HG02870 (cell line): Measurements from ENCODE around the gene TREML1.

Experiments used
- ATAC-seq: cut with Tn5 transposase; IDR thresholded peaks from one replicate; pipeline ENCODE4 v1.9.1; 2021; ENCODE audit warnings: mild to moderate bottlenecking, moderate library complexity; ENCODE audit not compliant: unreplicated experiment

TREML1 gene

DNA sequence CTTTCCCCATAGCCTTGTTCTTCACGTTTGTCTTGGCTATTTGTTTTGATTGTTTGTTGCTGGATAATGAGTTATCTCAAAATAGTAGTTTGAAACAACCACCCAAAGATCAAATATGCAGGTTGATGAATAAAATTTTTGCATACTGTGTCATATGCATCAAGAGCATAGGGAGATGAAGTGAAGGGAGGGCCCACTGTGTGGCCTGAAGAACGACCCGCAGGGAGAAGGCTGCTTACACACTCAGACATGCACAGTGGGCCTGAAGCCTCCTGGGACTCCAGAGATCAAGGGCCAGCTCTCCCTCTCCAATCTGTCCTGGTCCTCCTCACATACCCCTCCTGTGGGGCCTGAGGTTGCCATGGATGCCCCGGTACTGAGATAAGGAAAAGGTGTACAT, 25.0 kb upstream of the TREML1 start:
- ATAC-seq, result no peak

DNA sequence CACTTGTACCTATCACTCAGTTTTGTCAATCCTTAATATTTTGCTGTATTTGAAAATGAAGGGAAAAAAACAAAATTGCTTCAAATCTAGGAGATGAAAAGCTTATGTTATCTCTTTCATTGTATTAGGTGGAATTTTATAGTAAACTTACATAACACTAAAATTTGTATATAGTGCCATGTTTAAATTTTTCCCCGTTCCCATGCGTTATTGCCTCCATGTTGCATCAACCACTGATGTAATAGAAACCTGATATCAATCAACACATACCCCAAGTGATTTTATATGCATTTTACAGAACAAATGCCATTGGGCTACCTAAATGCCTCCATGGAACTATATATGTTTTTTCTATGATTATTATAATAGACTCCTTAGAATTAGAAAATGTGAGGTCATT, 23.5 kb upstream of the TREML1 start:
- ATAC-seq, result no peak

DNA sequence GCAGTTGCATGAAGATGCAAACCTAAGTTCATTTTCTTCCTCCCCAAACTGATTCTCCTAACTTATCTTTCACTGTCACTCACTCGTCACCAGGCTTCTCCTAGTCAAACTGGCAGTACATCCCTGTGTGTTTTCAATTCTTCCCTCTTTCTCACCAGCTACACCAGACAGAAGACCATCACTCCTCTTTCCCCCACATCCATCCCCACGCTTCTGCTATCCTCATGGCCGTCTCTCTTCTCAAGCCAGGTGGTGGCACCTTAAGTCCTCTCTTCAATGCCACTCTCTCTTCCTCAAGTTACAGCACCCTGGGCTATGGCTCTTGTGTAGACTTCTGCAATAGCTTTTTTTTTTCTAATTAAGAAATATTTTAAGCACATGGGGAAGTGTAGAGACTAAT, 23.1 kb upstream of the TREML1 start:
- ATAC-seq, result no peak

DNA sequence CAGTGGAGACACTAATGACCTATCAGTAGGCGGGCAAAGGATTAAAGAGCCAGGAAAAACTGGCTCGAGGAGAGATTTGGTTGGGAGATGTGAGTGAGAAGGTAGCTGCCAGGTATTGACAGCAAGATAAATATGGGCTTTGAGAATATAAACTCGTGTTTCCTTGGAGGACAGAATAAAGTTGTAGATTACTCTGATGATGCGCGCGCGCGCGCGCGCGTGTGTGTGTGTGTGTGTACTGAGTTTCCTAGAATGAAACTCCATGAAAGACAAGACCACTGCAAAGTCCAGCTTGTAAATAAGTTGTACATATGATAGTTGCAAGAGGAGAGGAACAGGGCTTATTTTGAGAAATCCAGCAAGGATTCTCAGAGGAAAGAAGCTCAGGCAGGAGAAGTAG, 22.0 kb upstream of the TREML1 start:
- ATAC-seq, result no peak

DNA sequence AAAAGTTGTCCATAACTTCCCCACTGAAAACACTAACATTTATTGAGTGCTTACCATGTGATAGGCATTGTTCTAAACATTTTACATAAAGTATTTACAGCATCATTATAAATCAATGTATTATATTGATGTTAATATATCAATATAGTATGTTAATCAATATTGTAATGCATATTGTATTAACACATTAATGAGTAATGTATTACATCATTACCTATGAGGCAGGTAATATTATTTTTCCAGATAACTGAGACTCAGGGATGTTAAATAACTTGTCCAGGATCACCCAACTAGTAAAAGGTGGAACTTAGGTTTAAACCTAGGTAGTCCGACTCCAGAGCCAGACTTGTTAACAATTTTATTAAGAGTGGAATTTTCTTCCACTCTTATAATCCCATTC, 20.9 kb upstream of the TREML1 start:
- ATAC-seq, result no peak

DNA sequence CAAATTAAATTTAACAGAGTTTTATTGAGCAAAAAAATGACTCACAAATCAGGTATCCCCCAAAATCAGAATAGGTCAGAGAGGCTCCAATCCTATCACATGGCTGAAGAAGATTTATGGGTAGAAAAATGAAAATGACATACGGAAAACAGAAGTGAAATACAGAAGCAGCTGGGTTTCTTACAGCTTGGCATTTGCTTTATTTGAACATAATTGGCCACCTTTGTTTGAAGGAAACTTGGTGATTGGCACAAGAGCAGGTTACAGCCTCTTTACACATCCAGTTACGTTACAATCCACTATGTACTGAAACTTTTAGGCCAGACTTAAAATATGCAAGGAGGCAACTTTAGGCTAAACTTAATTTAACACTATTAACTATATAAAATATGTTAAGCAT, 20.5 kb upstream of the TREML1 start:
- ATAC-seq, result no peak

DNA sequence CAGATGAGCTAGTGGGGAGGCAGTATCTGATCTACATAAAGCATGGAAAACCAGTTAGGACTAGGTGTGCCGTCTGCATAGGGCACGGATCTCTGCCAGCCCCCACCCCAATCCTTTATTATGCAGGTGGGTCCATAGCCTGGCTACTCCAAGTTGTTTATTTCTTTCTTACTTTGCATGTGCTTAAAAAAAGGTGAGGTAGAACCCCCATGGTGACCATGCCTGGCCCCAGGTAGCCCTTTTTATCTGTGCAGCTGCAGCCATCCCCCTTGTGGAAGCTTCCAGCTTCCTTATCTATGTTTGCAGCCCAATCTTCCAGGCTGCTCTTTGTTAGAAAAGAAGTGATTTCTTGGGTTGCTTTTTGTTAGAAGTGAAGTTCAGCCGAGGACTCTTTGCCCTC, 17.8 kb upstream of the TREML1 start:
- no peak for ATAC-seq

DNA sequence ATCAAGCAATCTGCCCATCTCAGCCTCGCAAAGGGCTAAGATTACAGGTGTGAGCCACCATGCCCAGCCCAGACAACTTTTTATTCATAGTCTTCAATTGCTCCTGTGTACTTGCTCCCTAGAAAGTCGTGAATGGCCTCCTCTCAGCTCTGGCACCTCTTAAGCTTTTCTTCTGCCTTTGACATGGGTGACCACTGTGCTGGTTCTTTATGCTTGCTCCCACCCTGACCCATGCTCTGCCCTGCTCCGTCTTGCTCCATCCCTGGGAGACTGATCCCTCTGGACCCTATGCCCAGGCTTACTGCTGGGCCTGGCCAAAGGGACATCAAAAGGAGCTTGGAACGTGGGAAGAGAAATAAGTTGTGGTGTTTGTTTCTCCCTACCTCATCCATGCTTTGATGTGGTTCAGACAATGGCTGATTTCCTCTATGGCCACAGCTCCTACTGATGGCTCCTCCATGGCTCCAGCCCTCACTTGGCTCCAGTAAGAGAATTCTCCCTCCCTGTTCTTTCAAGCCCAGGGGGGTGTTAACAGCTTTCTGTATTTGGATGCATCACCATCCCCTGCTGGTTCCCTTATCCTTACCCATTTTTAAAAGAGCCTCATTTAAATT, 16.5 kb upstream of the TREML1 start:
- no peak for ATAC-seq

DNA sequence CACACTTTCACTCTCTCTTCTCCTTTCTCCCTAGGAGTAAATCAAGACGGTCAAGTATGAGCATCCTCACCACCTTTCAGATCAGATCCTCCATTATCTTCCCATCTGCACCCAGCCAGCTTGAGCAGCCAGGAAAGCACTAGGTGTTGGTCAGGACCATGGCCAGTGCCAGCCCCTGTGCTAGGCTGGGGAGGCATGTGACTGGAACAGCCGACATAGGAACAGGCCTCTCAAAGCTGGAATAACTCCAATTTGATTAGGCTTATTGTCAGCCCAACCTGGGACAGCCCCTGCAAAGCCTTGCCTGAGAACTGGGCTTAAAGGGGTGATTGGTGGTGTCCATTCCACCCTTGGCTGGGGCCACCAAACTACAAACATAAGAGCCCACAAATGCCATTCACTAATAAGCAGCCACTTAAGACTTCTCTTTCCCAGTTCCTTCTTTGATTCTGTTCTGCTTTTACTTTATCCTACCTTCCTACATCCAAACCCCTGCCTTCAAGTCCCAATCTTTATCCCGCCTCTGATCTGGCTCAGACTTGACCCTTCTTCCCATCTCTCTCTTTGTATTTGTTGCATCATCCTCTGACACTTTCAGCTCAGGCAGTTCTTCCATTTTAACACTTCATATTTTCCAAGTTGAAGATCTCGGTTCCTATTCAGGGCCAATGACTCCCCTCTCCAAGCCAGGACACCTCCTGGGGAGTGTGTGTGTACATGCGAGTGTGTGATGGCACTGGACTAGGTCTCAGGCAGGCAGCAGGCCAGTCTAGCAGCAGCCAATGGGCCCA, 13.2 kb upstream of the TREML1 start:
- ATAC-seq, result no peak

DNA sequence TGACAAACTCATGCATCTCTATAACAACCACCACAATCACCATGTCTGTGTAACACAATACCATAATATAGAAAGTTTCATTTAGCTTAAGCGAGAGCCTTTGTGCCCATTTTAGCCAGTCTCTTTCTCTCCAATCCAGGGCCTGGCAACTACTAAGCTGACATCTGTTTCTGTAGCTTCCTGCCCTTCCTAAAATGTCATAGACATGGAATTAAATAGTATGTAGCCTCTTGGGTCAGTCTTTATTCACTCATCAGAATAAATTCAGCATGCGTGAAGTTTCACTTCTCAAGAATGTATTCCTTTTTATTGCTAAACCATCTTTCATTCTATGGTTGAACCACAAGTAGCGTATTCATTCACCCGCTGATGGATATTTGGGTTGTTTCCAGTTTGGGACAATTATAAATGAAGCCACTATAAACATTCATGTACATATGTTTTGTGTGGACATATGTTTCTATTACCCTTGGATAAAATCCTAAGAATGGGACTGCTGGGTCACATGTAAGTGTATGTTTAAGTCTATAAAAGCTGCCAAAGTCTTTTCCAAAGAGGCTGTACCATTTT, 10.5 kb upstream of the TREML1 start:
- no peak for ATAC-seq

DNA sequence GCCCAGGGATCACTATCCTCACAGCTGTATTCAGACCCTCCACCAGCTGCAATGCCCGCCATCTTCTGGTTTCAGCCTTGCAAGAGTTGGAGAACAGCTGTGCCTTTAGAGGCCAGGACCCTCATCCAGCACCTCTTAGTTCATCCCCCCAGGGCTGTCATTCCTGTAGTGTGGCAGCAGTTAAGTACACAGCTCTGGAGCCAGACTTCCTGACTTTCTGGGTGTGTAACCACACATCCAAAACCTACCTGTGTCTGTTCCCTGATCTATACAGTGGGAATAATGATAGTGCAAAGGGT, 9.2 kb upstream of the TREML1 start:
- ATAC-seq, result no peak

DNA sequence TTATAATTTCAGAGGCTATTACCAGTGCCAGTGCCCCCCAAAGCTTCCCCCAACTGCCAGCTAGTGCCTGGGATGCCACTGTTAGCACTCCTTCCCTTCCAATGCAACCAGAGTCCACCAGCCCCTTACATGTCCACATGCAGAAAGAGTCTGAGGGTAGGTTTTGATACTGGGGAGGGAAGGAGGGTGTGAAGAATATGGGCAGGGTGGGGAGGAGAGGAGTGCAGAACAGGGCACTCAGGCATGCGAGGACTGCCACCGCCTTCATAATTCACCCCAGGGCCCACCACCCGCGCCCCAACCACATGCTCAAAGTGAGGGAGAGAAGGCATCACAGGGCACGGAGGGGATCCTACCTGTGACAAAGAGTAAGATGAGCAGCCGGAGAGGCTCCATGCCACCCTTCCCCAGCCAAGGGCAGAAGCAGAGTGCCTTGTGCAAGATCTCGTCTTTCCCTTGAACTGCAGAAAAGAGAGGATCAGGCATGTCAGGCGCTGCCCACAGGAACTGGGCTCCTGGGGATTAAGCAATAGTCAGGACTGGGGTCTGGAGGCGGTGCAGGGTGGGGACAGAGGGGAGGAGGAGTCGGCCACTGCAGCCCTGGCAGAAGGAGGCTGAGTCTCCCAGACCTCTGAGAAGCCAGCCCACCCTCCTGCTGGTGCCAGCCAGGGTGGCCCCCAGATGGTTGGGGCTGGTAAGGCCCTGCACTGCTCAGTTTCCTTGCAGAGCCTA, 8.7 kb upstream of the TREML1 start, which contains the start of gene TREM2:
Gene TREM2 (minus strand): TSS at position 430 of the 732 bp plus-strand sequence. CDS start 34 bp downstream, at position 396.
- no peak for ATAC-seq

DNA sequence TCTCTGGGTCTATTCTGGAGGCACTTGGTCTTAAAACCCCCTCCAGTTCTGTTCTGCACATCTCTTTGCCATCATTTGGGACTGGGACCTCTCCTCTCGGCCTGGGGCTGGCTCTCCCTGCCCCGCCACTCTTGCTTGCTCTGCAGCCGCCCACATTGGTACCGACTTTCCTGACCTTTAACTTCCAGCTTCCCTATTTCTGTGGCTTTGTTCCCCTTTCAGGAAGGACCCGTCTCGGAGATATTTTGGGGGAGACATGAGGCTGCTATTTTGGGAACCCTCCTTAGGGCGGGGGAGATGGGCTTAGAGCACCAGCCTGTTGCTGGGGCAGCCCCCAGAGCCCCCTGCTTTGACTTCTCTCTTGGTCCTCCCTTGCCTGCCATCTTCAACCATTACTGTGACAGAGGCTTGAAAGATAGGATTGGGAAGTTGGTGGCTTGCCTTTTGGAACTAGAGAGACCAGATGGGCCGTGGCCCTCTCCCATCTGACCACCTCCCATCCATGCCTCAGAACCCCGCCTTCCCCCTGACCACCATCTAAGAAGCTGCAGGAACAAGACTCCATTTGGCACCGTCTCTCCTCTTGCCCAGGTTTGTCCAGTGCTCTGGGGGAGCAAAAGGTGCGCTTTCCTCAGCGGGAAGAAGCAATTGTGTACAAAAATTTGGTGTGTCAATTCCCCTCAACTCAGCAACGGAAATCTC, 7.9 kb upstream of the TREML1 start:
- ATAC-seq, result no peak

DNA sequence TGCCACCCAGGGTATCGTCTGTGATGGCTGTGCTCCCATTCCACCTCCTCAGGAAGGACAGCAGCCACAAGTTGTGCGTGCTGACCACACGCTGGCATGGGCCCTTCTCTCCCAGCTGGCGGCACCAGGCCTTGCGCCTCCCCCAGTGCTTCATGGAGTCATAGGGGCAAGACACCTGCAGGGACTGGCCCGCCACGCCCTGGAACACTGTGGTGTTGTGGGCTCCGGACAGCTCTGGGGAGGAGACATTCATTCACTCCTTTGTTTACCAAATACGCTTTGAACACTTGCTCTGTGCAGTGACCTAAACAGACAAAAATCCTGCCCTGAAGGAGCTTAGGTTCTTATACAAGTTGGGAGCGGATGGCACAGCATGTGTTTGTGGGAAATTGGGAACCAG, 7.2 kb upstream of the TREML1 start:
- ATAC-seq, result no peak

DNA sequence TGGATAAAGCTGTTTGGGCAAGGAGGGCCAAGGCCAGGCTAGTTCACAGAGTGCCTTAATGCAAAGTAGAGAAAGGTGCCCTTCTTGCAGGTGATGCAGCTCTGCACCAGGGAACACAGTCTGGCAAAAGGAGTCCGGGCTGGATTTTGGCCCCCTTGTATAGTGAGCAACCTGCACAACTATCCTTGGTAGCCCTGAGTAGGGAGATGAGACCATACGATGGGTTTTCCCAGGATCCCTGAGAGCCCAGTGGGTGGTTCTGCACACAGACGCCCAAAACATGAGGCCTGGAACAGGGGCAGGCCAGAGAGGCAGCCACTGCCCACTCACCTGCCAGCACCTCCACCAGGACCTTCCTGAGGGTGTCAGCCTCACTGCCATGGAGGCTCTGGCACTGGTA, 6.8 kb upstream of the TREML1 start:
- ATAC-seq, result no peak

DNA sequence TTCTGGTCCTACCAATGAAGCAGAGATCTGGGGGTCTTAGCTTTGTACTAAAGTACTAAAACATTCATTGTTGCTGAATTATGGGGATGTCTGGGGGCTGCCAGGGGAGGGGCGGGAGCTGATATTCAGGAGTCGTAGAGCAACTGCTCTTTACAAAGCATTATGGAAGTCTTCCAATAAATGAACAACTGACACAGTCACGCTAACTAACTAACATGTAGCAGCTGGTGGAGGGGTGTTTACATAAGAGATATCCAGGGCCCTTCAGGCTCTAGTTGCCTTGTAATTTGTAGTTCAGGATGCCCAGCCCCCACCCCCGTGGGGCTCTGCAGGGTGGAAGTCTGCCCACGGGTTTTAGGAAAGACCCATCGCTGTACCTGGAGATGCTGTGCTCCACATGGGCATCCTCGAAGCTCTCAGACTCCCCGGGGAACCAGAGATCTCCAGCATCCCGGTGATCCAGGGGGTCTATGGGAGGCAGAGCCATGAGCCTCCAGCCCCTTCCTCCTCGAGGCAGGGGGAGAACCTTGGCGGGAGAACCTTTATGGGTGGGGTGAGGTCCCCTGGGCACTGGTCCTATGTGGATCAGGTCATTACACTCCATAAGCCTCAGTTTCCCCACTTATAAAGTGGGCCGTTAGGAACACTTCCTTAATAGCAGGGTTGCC, 5.4 kb upstream of the TREML1 start:
- no peak for ATAC-seq

DNA sequence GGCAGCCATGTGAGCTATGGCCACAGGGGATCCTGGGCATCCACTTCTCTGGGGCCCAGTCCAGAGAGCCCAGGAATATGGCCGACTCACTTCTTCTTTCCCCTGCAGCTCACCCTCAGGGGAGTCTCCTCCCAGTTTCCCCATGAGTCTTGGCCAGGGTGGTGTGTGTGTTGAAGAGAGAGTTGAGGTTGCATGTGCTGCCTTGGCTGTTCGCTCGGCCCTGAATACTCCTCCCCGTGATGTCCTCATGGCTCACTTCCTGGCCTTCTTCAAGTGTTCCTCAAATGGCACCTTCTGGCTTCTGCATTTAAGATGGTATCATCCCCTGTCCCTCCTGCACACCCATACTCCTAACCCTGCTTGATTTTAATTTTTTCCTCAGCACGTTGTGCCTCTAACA, 3.2 kb upstream of the TREML1 start:
- ATAC-seq, result no peak

DNA sequence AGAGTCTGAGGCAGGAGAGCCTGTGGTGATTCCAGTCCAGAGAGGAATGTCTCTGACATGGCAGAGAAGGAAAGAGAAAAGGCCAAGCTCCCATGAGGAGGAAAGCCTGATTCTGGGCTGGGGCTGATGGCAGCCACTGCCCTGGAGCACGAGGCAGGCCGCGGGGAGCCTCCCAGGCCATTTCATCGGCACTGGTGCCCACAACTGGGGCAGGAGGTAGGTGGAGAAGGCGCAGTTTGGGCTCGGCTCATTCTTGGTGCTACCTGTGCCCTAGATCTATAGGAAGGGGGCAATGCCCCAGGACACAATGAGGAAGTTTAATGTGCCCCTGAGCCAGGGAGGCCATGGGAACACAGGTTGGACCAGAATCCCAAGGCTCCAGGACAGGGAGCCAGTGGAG, 2.6 kb upstream of the TREML1 start:
- ATAC-seq, result no peak

DNA sequence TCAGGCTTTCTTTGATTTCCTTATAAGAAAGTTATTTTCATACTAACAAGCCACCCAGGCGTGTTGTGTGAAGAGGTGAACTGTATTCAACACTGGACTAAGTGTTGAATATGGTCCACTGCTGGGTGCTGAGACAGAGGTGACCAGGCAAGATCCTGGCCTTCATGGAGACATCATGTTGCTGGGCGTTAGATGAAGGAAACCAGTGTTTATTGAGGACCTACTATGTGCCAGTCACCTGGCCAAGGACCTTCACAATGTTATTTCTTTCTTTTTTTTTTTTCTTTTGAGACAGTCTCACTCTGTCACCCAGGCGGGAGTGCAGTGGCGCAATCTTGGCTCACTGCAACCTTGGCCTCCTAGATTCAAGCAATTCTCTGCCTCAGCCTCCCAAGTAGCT, 1.9 kb upstream of the TREML1 start:
- no peak for ATAC-seq

DNA sequence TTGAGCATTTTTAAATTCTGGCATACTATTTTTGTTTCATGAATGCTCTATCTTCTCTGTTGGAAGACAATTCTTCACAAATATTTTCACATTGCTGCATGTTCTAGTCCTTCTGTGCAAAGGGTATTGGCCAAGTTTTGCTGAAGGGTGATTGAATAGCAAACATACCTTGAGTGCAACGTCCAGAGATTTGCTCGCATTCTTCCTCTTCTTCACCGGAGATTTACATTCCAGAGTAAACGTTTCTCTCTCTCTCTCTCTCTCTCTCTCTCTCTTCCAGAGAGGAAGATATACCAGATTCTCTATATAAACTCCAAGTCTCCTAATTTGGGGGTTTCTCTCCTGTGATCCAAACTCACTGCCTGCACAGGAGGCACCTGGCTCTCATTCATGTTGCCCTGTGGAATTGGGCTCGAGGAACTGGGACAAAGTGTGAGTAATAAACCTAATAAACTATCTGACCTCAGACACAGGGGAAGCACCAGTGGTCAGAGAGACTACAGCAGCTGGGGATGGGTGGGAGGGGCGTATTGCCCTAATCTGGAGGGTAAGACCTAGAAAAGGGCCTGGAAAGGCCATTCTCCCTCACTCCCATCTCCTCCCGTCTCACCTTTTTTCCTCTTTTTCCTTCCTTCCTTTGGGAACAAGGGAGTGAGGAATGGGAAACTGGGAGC, 1.1 kb upstream of the TREML1 start:
- ATAC-seq, result no peak
